Umbilical cord (tissue), 2 donors: ENCODE data around the gene LGALS4. TPM values are rescaled to one million over a fixed set of nuclear protein-coding genes. Genes with fewer than 3 reads are reported as not detected.
"Not testable (repeated sequence)": the region's sequence is repeated elsewhere in the genome, so short reads cannot be mapped to it uniquely, and the experiment has no call there.

ENCODE experiments used
- DNase-seq: peaks from one replicate; pipeline ENCODE4 v3.0.0-alpha.2; 2015; ENCODE audit warnings: low spot score
- total RNA-seq: library from RNA; depleted of rRNA; stranded (reverse); fragments of >200 nt; gene quantifications from one replicate; pipeline ENCODE4 v1.2.3, GENCODE V29; 2014; ENCODE audit warnings: low replicate concordance; ENCODE audit not compliant: insufficient read depth

Gene LGALS4
- total RNA-seq, 1 donor from 2014 or later: not detected

DNA sequence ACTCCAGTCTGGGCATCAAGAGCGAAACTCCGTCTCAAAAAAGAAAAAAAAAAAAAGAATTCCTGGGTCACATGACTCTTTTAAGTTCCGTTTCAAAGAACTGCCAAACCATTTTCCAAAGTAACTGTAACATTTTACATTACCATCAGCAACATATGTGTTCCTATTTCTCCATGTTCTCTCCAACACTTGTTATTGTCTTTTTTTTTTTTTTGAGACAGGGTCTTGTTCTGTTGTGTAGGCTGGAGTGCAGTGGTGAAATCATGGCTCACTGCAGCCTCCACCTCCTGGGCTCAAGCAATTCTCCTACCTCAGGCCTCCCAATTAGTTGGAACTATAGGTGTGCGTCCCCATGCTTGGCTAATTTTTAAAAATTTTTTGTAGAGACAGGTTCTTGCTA lies 17.2 kb downstream of the LGALS4 start:
- no peak for DNase-seq

DNA sequence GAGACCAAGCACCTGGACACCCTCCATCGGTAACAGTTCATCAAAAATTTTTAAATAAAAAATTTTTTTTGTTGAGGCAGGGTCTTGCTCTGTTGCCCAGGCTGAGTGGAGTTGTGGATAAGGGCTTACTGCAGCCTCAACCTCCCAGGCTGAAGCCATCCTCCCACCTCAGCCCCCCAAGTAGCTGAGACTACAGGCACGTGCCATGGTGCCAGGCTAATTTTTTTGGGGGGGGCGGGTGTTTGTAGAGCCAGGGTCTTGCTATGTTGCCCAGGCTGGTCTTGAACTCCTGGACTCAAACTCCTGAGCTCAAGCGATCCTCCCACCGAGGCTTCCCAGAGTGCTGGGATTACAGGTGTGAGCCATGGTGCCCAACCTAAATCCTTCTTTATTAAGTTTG lies 19.1 kb downstream of the LGALS4 start:
- DNase-seq: no peak

DNA sequence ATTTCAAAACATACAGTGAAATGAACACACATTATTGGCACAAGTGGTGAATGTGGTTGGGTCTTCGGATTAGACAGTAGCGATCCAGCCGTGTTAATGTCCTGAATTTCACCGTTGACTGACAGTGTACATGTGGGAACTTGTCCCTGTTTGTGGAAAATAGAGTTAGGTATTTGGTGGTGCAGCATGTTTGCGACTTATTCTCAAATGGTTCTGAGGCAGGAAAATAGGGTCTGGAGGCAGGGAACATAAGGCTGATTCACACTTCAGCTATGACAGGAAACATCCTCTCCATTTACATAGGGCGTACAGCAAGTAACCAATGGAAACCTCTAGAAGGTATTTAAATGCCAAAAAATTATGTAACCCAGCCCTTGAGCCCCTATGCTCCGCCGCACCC lies 19.6 kb downstream of the LGALS4 start:
- peak; percentile 49 for DNase-seq

DNA sequence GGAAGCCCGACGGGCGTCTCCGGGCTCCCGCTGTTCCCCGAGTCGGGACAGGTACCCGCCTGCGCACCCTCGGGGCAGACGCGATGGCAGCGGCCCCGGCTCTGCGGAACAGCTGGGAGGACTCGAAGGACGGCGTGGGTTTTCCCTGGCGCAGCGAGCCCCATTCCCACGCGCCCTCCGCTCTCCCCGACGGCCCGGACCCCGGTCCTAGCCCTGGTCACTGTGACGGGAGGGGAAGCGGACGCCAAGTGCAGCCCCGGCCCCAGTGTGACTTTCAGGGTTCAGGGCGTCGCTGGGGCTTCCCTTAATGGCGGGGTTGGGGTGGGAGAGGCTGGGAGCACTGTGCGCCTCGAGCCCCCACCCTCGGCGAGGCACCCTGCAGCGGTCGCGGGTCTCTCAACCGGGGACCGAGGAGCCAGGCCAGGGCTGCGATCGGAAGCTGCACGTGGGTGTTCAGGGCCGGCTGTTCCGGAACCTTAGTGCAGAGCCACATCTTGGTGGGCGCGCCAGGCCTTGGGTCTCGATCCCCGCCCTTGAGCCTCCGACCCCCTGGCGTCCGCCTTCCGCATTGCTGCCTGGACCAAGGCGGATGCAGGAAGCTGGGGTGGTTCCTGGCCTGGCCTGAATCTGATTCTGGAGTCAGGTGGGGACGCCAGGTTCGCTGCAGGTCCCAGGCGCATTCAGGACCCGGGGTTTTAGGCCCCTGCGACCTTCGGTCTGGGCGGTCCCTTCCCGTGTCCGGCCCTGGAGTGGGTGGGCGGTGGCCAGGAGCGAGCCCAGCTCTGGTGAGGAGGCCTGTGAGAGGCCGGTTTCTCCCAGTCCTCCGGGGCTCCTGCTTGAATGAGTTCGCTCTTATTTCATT lies 20.3 kb downstream of the LGALS4 start:
- peak; percentile 41 for DNase-seq

DNA sequence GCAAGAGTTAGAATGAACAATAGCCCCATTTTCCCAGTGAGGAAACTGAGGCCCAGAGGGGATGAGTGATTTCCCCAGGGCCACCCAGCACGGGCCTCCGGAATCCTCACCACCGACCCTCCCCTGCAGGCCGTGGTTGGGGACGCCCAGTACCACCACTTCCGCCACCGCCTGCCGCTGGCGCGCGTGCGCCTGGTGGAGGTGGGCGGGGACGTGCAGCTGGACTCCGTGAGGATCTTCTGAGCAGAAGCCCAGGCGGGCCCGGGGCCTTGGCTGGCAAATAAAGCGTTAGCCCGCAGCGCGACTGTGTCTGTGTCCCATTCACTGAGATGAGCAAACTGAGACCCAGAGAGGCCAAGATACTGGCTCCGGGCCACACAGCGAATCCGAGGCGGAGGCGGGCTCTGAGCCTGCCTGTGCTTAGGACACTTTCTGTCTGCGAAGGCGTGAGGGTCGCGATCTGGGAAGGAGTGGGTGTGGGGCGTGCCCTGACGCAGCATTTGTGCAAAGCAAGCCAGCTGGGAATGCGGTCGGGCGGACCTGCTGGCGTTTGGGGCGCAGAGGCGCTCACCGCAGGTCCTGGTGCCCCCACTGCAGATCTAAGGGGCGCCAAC lies 21.2 kb downstream of the LGALS4 start:
- not testable (repeated sequence) for DNase-seq

DNA sequence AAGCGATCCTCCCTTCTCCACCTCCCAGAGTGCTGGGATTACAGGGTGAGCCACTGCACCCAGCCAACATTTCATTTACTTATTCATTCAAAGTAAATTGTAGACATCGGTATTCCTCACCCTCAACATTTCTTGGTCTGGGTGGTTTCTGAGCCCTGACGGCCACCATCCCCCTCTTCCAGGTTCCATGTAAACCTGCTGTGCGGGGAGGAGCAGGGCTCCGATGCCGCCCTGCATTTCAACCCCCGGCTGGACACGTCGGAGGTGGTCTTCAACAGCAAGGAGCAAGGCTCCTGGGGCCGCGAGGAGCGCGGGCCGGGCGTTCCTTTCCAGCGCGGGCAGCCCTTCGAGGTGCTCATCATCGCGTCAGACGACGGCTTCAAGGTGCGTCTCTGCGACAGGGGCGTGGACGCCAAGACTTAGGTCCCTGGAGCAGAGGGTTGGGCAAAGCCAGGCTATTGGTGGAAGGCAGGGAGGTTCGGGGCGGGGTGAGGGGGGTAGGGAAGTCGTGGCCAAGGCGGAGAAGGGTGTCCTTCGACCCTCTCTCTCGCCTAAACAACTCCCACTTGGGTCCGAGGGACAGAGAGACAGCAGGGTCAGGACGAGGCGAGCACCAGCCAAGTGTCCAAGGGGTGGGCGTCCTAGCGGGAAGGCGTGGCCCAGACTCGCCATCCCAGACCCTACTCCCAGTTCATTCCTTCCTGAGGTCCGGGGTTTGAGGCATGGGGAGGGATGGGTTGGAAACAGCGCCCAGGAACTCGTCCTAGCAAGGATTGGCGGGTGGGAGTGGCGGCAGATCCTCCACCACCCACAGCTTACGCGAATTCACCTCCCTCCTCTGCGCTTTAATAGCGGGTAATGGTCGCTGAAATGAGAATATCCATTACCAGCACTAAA lies 22.0 kb downstream of the LGALS4 start:
- not testable (repeated sequence) for DNase-seq

DNA sequence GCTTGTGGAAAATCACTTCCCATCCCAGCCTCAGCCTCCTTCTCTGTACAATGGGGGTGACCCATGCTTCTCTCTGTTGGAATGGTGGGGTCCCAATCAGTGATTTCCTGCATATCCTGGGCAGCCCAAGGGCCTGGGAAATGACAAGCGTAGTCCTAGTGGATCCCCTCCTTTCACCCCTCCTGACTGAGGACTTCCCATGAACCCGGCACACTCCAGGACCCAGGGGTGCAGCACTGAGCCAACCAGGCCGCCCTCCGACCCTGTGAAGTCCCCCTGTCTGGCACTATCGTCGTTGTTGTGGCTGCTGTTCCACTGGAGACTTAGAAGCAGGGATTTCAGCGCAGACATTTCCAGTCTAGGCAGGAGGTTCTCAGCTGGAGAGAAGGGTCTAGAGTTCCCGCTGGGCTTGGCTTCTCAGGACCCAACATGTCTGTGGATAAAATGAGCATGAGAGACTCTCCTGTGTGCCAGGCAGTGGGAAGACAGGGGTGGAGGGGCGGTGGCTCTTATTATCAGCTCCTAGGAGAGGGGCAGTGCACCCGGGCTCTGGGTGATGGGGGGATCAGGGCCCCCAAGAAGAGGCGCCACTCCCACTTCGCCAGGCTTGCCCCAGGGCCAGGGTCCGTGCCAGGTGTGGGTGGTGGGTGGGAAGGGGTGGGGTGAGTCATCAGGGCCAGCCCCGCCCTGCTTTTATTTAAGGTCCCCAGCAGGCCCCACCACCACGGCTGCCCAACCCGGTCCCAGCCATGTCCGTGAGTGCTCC lies 24.1 kb downstream of the LGALS4 start, which contains the start of gene LGALS7B:
TSS of gene LGALS7B (plus strand) at position 723 of the 766 bp plus-strand sequence. CDS start at position 750, 27 bp downstream.
- no peak for DNase-seq

DNA sequence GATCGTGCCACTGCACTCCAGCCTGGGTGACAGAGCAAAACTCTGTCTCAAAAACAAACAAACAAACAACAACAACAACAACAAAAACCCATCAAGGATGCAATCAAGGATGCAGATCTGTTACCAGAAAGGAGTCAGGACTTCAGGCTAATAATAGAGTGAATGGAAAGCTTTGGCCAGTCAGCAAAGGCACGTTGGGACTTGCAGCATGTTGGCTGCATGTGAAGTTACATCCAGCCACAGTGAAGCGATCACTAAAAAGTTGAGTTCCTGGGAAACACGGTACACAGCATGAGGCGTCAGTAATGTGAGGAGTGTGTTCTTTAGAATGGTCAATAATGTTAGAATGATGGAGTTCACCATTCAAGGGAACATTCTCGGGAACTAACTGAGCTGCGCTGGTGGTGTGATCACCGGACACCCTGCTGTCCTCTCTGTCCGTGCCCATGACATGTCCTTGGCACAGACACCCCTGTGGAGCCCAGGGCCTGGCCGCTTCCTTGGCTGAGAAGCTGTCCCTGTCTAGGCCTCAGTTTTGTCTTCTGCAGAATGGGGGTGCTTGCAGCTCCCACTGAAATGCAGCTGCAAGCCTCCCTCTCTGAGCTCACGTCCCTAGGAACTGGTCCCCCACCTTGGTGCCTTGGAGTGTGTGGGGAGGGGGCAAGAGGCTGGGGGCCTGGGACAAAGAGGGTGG lies 26.0 kb downstream of the LGALS4 start:
- DNase-seq: peak; percentile 42

DNA sequence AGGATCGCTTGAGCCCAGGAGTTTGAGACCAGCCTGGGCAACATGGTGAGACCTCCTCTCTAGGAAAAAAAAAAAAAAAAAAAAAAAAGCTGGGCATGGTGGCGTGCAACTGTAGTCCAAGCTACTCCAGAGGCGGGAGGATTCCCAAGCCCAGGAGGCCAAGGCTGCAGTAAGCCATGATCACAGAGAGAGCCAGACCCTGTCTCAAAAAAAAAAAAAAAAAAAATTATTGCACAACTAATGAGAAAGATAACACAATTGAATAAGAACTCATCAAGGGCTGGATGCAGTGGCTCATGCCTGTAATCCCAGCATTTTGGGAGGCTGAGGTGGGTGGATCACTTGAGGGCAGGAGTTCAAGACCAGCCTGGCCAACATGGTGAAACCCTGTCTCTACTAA lies 26.7 kb downstream of the LGALS4 start:
- not testable (repeated sequence) for DNase-seq

DNA sequence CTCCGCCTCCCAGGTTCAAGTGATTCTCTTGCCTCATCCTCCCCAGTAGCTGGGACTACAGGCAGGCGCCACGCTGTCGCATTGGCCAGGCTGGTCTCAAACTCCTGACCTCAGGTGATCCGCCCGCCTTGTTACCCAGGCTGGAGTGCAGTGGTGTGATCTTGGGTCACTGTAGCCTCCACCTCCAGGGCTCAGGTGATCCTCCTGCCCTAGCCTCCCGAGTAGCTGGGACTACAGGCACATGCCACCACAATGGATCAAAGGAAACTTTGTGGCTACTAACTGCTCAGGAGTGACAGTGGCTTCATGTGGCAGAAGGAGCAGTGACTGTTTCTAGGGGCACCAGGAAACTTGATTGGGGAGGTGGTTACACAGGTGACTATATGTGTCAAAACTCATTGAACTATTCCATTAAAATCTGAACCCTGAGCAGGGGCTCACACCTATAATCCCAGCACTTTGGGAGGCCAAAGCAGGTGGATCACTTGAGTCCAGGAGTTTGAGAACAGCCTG lies 27.5 kb downstream of the LGALS4 start:
- no peak for DNase-seq

DNA sequence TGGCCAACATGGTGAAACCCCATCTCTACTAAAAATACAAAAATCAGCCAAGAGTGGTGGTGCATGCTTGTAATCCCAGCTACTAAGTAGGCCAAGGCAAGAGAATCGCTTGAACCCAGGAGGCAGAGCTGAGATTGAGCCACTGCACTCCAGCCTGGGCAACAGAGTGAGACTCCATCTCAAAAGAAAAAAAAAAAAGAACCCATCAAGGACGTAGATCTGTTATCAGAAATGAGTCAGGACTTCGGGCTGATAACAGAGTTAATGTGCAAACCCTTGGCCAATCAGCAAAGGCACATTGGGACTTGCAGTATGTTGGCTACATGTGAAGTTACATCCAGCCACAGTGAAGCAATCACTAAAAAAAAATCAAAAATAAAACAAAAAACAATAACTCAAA lies 28.5 kb downstream of the LGALS4 start:
- DNase-seq: no peak

DNA sequence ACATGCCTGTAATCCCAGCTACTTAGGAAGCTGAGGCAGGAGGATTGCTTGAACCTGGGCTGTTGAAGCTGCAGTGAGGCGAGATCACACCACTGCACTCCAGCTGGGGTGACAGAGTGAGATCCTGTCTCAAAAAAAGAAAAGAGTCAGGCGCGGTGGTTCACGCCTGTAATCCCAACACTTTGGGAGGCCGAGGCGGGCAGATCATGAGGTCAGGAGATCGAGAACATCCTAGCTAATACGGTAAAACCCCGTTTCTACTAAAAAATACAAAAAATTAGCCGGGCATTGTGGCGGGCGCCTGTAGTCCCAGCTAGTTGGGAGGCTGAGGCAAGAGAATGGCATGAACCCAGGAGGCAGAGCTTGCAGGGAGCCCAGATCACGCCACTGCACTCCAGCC lies 30.5 kb downstream of the LGALS4 start:
- DNase-seq: not testable (repeated sequence)

DNA sequence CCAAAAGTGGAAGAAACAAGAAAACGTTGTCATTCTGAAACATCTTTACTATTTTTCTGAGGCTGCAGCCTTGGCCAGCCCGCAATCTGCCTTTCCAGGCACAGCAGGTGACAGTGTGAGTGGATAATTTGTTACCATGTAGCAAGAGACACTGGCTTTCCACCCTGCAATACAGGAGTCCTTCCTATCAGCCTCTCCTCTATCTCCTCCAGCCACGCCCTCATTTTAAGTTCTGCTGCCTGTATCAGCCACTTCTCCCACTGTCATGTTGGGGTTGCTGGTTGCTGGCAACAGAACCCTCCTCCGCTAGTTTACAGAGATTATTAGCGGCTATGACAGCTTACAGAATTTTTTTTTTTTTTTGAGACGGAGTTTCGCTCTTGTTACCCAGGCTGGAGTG lies 31.7 kb downstream of the LGALS4 start:
- no peak for DNase-seq

DNA sequence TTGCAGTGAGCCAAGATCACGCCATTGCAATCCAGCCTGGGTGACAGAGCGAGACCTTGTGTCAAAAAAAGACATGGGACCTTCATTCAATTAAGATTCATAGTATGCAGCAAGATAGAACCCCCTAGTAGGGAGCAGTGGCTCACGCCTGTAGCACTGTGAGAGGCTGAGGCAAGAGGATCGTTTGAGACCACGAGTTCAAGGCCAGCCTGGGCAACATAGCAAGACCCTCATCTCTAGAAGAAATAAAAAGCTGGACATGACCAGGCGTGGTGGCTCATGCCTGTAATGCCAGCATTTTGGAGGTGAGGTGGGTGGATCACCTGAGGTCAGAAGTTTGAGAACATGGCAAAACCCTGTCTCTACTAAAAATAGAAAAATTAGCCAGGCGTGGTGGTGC lies 32.3 kb downstream of the LGALS4 start:
- no peak for DNase-seq

DNA sequence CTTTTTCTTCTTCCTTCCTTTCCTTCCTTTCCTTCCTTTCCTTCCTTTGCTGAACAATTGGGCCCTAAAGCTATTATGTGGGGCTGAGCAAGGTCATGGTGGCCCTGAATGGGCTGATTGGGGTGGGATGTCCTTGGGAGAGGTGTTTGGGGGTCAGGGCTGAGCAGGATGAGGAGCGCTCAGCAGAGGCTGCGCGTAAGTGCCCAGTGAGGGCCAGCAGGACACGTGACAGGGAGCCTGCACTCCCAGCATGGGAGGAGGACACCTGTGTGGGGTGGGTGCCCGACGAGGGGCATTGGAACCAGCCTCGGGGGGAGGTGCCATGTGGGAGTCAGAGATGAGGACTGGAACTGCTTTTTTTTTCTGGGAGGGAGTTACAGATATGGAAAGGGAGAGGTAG lies 34.0 kb downstream of the LGALS4 start:
- no peak for DNase-seq

DNA sequence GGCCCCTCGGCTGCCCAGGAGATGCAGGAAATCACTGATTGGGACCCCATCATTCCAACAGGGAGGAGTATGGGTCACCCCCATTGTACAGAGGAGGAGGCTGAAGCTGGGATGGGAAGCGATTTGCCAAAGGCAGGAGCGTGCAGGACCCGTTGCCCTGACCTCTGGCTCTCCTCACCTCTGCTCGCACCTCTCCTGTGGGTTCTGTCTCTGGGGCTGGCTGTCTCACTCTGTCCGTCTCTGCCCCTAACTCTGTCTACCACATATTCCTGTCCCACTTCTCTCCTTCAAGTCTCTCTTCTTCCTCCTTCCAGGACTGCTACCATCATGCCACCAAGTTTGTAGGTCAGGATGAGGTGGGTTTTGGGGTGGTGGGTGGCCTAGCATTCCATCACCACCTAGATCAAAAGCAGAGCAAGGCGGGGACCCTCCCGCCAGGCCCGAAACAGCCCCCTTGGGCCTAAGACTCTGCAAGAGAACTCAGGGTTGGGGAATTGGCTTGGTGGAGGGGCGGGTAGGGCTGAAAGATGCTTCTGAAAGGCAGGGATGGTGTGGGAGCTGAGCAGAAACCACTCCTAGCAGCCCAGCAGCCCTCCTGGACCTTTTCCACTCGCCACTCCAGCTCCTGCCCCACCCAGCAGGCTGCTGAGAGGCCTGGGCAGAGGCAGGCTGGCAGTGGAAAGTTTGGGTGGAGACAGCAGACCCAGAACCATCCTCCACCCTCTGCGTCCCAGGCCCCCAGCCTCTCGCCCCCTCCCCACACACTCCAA lies 38.4 kb downstream of the LGALS4 start:
- no peak for DNase-seq

DNA sequence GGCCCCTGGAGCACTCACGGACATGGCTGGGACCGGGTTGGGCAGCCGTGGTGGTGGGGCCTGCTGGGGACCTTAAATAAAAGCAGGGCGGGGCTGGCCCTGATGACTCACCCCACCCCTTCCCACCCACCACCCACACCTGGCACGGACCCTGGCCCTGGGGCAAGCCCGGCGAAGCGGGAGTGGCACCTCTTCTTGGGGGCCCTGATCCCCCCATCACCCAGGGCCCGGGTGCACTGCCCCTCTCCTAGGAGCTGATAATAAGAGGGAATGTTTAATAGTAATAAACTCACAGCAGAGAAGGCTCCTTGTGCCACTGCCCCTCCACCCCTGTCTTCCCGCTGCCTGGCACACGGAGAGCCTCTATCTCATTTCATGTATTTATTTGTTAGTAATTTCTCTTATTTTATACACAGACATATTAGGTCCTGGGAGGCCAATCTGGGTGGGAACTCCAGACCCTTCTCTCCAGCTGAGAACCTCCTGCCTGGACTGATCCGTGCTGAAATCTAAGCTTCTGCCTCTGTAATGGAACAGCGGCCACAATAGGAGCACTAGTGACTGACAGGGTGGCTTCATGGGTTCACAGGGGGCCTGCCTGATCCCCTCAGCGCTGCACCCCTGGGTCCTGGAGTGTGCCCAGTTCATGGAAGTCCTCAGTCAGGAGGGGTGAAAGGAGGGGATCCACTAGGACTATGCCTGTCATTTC lies 39.1 kb downstream of the LGALS4 start, which contains the start of gene LGALS7:
TSS of gene LGALS7 (minus strand) at position 49 of the 709 bp plus-strand sequence. CDS start at position 24, 25 bp downstream.
- no peak for DNase-seq

DNA sequence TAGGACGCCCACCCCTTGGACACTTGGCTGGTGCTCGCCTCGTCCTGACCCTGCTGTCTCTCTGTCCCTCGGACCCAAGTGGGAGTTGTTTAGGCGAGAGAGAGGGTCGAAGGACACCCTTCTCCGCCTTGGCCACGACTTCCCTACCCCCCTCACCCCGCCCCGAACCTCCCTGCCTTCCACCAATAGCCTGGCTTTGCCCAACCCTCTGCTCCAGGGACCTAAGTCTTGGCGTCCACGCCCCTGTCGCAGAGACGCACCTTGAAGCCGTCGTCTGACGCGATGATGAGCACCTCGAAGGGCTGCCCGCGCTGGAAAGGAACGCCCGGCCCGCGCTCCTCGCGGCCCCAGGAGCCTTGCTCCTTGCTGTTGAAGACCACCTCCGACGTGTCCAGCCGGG lies 41.2 kb downstream of the LGALS4 start:
- not testable (repeated sequence) for DNase-seq

DNA sequence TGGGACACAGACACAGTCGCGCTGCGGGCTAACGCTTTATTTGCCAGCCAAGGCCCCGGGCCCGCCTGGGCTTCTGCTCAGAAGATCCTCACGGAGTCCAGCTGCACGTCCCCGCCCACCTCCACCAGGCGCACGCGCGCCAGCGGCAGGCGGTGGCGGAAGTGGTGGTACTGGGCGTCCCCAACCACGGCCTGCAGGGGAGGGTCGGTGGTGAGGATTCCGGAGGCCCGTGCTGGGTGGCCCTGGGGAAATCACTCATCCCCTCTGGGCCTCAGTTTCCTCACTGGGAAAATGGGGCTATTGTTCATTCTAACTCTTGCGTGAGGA lies 41.8 kb downstream of the LGALS4 start:
- DNase-seq: not testable (repeated sequence)
